NCI-H1105 (cell line): Measurements from ENCODE around the gene UNK.

Source experiments
- DNase-seq: peaks from one replicate; lab custom pipeline; 2025; lab: John Stamatoyannopoulos, UW

Gene UNK

DNA sequence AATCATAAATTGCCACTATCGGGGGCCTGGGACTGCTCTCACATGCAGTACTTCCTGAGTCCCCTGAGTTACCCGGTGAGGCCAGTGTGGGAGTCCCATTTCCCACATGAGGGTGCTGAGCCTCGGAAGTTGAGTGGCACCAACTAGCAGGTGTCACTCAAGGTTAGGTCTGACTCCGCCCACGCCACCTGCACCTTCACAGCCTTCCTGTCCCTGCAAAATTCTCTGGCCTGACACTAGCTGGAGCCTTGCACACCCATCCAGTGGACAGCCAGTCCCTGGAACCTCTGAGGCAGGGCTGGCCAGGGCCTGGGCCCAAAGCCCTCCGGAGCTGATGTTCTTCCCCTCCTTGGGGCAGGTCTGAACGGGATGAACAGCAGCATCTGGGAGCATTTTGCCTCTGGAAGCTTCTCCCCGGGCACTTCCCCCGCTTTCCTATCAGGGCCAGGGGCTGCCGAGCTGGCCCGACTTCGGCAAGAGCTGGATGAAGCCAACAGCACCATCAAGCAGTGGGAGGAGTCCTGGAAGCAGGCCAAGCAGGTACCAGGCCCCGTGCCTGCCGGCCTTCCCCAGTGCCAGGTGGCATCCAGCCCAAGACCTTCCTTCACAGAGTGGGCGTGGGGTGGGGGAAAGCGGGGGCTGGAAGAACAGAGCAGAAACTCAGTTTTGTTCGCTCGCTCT, 37.7 kb downstream of the UNK start:
- DNase-seq: peak; percentile 85

DNA sequence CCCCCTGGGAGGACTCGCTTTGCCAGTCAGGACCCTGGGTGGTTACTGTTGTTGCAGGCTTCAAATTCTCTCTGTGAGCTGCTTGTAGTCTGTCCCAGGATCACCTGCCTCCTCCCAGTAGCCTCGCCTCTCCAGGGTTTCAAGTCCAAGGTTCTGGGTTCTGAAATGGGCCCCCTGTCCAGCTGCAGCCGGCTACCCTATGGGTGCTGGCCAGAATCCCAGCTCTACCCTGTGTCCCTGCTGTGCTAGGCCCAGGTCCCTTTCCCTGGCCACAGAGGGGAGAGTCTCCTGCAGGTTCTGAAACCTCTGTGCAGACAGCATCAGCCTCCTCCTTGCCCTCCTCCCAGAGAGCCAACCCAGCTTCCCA, 38.2 kb downstream of the UNK start:
- DNase-seq: no peak

DNA sequence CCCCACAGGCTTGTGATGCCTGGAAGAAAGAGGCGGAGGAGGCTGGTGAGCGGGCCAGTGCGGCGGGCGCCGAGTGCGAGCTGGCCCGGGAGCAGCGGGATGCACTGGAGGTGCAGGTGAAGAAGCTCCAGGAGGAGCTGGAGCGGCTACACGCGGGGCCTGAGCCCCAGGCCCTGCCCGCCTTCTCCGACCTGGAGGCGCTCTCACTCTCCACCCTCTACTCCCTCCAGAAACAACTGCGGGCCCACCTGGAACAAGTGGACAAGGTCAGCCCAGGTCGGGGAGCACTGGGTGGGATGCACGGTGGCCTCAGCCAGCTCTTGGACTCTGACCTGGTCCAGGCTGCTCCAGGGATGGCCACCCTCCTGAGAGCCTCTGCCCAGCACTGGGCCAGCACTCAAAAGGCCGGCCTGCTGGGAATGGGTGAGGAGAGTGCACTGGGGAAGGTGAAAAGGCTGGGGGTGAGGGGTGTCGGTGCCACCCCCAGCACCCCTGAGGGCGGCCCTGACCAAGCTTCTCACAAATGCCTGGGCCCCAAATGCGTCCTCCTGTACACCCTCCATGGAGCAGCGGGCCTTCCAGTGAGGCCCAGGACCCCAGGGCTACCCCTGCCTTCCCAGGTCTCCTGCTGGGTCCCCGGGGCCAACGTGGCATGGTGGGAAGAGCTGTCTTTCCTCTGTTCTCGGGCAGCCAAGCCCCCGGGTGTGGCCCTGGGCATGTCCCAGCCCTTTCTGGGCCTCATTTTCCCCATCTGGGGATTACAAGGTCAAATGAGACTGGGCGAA, 38.8 kb downstream of the UNK start:
- DNase-seq: no peak

DNA sequence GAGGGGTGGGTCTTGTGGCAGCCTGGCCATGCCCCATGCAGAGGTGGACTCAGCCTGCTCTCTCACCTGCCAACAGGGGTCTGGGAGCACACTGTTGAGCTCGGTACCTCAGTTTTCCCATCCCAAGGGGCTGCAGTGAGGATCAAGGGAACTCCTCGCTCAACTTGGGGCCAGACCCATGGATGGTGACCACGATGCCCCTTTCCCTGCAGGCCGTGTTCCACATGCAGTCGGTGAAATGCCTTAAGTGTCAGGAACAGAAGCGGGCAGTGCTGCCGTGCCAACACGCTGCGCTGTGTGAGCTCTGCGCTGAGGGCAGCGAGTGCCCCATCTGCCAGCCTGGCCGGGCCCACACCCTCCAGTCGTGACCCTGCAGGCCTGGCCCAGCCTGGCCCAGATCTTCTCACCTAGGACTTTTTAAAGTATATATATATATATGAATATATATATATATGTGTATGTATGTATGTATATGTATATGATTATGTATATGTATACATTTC, 39.5 kb downstream of the UNK start:
- DNase-seq: no peak

DNA sequence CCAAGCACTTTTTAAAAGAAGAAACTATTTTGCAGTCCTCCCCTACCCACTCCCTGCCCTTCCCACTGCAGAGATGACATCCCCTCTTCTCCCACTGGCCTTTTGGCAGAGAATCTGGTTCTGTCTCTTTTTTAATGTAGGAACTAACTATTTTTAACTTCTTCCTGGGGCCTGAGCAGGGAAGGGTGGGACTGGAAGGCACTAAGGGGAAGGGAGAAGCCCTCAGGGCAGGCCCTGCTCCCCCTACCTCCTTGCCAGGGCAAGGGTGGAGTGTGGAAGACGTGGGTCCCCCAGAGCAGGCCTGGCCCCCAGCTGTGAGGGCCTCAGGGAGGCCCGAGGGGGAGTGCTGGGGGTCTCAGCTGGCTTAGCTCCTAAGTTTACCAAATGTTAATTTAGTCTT, 40.1 kb downstream of the UNK start:
- no peak for DNase-seq

DNA sequence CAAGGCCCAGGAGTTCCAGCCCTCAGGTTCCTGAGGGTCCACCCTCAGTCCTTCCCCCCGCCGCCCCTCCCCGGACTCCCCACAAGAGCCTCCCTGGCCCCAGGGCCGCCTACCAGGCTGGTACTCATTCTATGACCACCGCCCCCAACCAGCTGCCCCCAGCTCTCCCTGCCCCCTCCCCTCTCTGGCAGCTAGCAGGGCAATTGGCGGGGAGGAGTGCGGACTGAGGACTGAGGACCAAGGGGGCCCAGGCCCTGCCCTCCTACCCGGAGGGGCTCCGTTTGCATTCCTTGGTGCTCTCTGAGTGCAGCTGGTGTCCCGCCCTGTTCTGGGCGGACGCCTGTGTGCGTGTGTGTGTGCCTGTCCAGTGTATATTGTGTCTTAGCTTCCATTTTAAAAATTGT, 40.5 kb downstream of the UNK start:
- DNase-seq: no peak

DNA sequence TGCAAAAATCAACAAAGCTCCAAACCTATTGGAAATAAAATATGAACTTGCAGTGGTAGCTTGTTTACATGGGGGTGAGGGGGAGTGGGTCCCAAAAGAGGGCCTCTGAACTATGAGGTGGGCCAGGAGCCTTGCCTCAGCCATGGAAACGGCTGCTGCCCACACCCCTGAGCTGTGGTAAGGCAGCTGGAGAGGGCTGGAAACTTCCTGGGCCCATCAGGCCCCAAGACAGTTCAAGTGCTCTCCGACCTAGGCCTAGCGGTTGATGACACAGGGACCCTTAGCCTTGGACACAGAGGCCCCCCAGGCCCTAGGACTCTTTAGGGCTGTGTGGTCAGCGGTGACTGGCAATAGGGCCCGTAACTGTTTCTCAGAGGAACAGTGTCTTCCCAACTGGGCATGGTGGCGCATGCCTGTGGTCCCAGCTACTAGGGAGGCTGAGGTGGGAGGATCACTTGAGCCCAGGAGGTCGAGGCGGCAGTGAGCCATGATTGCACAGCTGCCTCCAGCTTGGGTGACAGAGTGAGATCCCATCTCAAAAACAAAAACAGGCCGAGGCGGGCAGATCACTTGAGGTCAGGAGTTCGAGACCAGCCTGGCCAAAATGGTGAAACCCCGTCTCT, 41.3 kb downstream of the UNK start:
- DNase-seq: no peak

DNA sequence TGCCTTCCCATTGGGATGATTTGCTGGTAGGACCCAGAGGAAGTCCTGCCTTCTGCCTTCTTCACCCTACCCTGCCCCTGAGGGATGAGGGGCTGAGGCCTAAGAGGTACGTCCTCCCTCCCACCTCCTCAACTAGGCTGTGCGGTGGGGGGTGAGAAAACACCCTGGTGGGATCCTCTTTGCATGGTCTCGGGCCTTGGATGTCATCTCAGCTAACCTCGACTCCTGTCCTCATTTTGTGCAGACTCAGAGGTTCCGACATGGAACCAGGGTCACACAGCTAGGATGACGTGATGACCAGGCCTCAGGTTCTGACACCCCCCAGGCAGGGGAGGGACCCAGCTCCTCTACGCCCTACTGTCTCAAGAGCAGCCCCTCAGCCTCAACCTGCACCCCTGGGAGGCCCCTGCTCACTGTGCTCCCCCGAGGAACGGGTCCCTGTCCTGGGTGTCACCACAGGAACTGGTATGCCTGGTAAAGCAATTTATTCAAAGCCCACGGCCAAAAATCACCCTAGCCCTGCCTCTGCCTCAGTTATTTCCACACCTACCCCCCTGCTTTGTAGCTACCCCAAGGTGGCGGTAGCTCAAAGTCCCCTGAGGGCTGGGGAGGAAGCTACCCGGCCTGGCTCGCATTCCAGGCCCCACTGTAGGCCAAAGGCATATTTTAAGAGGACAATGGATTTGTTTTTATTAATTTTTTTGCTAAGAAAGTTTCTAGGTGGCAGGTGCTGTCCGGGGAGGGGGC, 42.1 kb downstream of the UNK start:
- no peak for DNase-seq

DNA sequence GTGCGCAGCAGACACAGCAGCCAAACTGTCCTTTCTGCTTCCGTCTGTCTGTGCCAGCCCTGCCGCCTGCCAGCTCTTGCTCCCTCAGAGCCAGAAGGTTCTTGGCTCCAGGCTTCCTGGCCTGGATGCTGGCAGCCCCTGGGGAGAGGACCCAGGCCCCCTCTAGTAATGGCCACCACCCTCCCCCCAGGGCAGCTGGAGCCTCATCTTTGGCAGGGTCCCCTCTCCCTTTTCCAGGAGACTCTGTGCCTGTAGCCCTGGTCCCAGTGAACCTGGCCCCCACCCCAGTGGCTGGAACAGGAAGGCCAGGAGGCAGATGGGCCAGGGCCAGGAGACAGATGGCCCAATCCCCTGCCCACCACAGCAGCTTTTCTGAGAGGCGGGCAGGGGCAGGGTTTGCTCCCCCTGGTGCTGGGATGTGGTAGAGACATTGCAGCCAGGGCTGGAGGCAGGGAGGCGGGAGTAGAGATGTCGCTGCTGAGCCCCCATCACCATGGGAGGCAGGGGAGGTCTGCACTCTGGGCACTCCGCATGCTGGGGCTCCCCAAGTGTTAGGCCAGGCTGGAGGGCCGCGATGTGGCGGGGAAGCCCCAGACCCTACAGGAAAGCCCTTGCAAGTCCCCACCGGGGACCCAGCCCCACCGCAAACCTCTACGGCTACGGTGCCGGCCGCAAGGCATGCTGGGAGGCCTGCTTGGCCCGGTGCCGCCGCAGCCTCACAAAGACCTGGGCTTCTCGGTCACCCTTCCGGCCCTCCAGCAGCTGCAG, 42.9 kb downstream of the UNK start:
- peak; percentile 37 for DNase-seq

DNA sequence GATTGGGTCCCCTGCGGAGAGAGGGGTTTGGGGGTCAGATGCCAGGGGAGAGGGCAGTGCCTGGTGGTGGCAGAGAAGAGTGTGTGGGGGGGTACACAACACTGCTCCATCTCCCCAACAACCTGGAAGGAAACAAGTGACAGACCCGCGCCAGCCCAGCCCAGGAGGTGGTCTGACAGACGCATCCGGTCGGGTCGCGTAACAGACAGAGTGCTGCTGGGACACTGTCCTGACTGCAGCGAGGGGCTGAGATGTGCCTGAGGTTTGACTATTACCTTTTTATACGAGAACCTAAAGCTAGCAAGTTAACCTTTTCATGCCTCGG, 43.4 kb downstream of the UNK start:
- DNase-seq: no peak

DNA sequence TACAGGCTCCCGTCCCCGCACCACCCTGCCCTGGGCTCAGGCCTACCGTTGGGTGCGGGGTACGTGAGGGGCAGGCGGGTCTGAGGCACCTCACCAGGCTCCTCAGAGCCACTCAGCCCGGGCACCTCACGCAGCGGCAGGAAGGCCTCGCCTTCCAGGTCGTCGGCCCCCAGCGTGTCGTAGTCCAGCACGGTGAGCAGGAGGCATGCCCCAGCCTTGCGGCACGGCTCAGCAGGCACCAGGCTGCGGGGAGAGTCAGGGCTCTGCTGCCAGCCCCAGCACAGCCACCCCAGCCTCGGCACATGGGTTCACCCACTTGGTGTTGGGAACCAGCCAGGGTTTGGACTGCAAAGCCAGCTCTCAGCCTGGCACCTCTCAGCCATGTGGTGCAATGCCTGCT, 44.1 kb downstream of the UNK start:
- no peak for DNase-seq

DNA sequence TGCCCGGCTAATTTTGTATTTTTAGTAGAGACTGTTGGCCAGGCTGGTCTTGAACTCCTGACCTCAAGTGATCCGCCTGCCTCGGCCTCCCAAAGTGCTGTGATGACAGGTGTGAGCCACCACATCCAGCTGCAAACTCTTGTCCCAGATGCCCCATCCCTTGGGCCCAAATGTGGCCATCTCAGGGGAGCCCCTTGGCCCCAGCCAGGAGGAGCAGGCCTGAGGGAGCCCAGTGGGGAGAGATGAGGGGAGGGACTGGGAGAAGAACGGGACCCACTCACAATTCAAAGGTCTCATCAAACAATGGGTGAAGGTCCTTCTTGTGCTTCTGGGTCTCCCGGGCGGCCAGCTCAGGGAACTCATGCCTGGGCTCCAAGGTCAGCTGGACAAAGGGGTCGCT, 45.1 kb downstream of the UNK start:
- DNase-seq: no peak

DNA sequence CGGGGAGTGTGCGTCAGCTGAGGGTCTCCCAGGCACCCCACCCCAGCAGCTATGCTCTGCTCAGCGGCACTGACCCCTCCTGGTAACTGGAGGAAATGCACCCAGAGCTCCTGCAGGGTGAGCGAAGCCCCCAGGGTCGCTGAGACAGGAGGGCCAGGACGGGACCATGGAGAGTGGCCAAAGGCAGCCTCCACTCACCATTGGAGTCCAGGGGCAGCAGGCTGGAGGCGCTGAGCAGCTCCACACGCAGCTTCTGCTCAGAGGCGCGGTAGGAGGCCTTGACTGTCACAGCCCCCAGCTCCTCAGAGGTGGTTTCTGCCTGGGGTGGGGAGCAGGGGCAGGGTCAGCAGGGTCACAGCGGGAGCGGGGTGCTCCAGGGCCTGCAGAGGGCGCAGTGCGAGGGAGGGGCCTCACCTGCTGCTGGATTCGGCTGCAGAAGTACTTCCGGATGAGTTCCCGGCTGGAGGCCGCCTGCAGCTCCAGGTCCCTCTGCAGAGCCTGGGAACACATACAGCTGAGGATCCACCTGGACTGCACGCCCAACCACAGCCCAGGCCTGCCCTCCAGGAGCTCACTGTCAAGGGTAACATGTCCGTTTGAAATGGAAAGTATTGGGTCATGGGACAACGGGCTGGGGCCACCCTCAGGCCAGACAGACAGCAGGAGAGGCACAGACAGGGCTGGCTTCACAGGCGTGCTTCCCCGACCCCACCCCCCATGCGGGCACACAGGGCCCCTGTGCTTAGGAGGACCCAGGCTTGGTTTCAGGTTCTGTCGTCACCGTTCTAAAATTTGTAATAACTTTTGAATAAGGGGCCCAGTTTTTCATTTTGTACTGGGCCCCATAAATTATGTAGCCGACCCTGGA, 45.8 kb downstream of the UNK start:
- DNase-seq: no peak

DNA sequence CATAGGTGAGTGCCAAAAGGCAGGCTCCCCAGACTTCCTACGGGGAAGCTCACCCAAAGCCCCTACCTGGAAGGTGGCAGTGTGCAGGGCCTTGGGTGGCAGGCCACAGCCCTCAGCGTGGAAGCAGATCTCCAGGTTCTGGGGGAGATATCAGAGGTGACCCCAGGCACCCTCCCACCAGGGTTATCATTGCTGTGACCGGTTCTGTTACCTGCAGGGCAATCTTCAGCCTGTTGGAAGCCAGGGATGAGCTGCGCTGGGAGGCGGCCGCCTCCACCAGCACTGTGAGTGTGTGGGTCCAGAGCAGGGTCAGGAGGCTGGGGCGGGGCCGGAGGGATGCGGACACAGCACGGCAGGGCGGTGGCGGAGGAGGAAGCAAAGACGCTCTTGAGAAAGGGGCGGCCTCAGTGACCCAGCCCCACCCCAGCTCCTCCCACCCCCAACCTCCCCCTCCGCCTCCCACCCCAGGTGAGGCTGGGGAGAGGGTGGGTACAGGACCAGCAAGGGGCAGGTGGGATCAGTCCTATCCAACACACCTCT, 46.5 kb downstream of the UNK start:
- no peak for DNase-seq

DNA sequence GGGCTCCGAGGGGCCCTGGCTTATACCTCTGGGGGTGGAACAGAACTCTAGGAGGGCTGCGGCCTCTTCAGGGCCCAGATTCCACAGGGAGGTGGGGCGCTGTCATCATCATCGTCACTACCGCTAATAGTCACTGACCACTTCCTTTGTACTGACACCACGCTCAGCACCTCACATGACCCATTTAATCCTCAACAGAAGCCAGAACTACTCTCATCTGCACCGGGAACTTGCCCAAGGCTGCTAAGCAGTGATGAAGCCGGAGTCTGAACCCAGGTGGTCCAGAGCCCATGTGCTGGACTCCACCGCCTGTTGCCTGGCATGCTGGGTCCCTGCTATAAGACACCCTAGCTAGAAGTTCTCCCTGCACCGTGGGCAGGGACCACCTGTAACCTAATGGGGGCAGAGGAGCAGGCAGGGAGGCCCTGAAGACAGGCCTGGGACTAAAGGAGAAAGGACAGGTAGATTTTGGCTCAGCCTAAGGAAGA, 47.6 kb downstream of the UNK start:
- DNase-seq: no peak

DNA sequence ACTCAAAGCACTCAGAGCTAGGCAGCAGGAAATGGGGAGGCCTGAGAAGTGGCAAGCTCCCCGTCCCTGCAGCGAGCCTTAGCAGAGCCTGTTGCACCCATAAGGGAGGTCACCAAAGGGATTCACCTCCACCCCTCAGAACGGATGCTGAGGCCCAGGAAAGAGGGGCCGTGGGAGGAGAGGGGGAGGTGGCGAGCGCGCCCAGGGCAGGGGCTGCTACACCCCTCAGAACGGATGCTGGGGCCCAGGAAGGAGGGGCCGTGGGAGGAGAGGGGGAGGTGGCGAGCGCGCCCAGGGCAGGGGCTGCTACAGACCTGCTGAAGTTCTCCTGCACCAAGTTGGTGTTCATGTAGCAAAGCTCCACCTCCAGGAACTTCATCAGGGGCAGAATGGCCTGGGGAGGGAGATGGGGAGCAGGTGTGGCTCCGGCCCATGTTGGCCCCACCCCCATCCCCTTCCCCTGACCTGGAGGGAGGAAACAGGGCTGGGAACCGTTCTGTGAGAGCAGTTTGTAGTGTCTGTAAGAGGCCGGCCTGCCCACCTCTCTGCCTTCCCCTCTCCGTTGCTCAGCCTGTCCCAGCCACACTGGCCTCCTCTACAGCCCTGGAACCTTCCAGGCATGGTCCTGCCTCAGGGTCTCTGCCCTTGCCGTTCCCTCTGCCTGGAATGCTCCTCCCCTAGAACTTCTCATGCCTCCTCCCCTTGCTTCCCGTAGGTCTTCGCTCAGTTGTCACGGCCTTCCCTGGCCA, 48.2 kb downstream of the UNK start:
- no peak for DNase-seq

DNA sequence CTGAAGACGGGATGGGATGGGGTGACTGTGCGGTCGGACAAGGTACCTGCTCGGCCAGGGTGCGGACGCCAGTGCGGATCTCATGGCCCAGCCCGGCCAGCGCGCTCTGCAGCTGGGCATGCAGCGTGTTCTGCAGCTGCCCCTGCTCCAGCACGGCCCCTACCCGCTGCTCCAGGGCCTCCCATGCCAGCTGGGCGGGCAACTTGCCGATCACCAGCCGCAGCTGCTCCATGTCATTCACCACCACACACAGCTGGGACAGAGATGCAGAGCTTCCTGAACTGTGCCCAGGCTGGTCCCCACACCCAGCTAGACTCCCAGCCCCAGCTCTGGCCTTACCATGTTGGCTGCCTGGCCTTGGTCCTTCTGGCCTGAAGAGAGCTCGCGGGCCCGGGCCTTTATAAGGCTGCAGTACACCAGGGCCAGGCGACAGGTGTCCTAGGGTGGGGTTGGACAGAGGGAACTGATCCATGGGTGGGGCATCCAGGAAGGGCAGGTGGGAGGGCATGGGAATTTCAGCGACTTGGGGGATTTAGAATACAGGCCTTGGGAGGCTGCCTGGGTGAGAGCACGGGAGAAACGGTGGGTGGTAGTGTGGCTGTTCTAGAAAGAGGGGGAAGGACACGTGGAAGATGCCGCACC, 49.8 kb downstream of the UNK start:
- DNase-seq: no peak

DNA sequence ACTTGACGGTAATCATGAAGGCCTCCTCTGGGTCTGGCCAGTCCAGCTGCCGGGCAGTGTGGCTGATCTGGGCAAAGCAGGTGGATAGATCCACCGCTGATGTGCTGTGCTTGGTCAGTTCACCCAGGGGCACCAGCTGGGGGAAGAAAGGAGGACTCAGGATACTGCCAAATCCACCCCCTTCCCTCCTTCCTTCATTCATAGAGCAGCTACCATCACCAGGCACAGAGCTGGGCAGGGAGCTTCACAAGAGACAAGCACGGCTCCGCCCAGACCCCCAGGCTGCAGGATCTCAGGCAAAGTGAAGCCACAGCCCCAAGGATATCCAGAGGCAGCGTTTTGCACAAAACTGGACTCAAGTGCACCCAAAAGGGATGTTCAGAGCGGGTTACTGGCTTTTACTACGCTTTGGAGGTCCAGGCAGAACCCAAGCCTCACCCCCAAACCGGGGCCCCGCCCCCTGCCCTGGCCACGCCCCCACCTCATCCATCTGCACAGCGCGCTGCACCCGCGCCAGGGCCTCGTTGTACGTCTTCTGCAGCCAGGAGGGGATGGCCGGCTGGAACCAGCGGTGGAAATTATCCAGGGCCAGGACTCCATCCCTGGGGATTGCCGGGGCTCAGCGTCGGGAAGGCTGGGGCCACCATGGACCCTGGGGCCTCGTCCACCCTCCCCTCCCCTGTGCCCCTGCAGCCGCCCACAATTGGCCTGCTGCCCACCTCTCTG, 50.5 kb downstream of the UNK start:
- DNase-seq: peak; percentile 8

DNA sequence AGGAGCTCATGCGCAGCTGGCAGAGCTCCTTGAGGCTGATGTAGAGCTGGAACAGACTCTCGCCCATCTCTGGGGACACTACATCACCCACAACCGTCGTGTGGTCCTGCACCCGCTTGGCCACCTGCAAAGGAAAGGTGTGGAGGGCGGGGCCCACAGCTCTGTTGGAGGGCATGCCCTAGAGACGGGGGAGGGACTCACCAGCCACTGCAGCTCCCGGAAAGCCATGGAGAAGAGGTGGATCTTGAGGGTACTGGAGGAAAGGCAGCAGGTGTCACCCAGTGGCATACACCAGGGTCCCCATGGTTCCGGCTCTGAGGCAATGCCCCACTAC, 51.0 kb downstream of the UNK start:
- no peak for DNase-seq
